ENCODE results near the gene FHIT. TPM values are rescaled to one million over a fixed set of nuclear protein-coding genes. Genes with fewer than 3 reads are reported as not detected.

Gene FHIT
- polyA plus RNA-seq, 3 donors: 25.7 to 31.0 (median 25.7) TPM

DNA sequence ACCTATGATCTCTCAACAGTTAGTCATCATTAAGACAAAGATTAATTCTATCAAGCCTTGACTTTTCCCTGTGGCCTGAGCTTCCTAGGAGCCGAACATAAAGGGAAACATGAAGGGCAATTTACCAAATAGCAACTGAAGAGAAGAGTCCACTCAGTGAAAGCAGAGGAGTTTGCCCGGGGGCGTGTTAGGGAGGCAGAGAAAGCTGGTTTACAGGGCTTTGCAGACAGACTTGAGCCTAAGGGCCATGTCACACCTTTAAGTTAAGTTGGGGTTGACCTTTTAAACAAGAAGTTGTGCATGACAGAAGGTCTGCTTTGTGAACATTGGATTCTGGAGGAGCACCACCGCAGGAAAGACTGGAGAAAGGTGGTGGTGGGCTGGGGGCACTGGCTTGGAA lies 1499.6 kb downstream of the FHIT start:
- no peak for DNase-seq (ENCODE audit: extremely low read depth in 1 of 11, low read depth in 9 of 11, low spot score in 4 of 11)

DNA sequence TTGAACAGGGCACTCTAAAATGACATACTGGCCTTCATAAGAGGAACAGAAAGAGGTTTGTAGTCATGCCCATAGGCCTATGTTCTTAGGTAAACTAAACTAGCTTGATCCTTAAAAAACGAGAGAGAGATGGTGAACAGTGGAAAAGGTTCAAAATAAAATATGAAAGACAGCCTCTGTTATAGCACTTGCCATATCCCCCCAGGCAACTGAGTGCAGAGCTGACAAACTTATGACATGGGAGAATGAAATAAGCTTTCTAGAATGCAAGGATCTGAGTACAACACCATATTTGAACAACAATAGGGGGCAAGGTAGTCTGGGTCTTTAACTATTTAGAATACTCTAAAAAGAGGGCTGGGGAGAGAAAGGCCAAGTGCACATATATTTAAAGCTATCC lies 1500.9 kb downstream of the FHIT start:
- DNase-seq (ENCODE audit: extremely low read depth in 1 of 11, low read depth in 9 of 11, low spot score in 4 of 11): no peak

DNA sequence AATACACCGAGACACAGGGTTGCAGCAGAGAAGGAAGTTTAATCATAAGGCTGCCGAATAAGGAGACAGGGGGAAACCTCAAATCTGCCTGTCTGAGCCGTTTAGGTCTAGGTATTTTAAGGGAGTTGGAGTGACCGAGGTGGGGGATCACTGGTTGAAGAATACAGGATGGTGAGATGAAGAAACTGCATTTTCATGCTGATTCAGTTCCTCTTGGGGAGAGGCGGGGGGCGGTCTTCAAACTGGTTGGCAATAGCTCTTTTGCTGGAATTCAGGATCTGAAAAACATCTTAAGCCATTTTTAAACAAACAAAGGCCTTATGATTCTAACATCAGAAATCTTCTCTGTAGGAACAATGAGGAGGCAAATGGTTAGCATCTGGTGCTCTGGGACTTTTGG lies 1502.0 kb downstream of the FHIT start:
- DNase-seq (ENCODE audit: extremely low read depth in 1 of 11, low read depth in 9 of 11, low spot score in 4 of 11): no peak

DNA sequence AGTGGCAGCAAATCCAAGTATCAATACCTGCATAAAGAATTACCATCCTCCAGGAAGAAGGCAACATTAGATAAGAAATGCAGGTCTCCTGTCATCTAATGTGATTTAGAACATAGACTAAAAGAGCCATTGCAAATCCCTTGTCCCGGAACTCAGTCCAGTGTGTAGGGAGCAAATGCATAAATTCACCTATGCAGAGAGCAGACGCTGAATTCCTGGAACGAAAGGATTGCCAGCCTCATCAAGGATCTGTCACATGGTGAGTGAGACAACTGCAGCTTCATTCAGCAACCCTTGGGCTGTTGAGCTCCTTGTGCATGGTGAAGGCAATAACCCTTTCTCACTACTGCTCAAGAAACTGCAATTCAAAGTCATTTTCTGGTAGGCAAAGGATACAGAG lies 1504.7 kb downstream of the FHIT start:
- no peak for DNase-seq (ENCODE audit: extremely low read depth in 1 of 11, low read depth in 9 of 11, low spot score in 4 of 11)

DNA sequence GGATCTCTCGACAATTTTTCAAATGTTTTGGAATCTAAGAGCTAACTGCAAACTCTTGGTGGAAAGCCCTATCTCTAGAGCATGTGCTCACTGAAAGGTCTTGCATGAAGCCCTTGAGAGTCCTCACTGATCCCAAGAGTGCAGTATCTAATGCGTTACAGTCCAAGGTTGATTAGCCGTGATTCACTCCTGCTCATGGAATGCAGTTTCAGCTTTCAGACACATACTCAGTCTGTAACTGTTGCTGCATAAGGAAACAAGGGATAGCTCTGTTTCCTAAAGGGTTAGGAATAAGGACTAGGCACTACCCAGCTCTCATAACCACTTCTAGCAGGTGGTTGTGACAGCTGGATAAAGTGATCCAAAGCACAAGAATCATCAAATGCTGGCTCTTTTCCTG lies 1514.0 kb downstream of the FHIT start:
- no peak for DNase-seq (ENCODE audit: extremely low read depth in 1 of 11, low read depth in 9 of 11, low spot score in 4 of 11)

DNA sequence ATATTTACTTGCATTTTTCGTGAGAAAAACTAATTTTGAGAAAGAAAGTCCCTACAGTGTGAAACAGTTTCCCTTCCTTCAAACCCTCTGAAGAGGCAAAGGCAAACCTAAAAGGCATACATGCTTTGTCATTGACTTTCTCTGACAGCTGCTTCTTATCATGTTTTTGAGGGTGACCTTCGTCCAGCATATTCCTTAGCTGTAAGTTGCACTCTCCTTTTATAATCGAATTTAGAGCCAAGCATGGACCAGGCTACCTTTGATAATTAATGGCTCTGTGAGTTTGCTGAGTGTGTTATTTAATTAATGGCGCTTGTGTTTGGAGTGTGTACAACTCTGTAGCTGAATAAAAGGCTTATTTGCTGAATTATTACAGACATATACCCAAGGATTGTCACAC lies 1517.2 kb downstream of the FHIT start:
- no peak for DNase-seq (ENCODE audit: extremely low read depth in 1 of 11, low read depth in 9 of 11, low spot score in 4 of 11)

DNA sequence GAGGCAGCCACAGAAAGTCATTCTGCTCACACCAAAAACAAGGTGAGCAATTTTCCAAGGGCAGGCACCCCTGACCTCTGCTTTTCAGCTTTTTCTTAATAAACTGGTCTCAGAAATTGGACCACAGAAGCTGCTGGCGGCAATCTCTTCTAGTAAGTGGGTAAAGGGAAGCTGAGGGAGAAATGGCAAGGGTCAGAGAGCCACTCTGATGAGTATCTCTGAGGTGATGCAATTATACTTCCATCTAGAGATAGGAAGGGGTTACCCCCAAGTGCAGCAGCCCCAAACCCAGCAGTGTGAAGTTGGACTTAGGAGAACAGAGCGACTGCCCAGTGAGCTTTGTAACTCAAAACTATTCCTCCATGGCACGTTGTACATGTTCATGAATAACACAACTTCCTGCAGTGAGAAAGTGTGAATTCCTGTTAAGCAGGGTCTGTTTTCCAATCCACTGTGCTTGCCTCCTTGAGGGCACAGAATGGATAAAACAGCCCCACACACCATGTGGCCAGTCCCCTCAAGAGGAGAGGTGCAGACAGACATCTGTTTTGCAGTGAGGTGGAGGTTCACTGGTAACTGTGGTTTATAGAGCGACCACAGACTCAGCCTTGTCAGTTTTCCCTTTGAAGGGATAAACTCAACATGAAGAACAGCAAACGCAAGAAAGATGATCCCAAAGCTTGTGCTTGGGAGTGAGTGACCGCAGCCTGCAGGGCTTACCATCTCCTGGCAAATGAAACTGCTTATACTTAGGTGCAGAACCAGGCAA lies 1518.0 kb downstream of the FHIT start:
- DNase-seq (ENCODE audit: extremely low read depth in 1 of 11, low read depth in 9 of 11, low spot score in 4 of 11): no peak

DNA sequence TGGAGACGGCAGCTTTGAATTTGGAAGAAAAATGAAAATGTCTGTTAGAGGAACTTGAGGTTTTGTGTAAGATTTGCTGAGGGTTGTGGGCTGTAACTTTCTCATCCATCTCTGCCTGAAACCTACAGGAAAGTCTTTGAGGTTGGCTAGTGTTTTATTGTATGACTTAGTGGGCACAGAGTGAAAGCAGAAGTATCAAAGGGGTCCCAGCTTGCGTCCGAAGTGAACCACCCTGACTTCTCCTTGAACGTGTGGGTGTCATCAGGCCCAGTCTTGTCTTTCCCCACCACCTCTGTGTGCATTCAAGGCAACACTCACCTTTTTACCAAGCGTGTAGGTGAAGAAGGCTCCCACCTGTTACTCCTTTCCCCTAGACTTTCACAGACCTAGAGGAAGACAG lies 1519.3 kb downstream of the FHIT start:
- no peak for DNase-seq (ENCODE audit: extremely low read depth in 1 of 11, low read depth in 9 of 11, low spot score in 4 of 11)

DNA sequence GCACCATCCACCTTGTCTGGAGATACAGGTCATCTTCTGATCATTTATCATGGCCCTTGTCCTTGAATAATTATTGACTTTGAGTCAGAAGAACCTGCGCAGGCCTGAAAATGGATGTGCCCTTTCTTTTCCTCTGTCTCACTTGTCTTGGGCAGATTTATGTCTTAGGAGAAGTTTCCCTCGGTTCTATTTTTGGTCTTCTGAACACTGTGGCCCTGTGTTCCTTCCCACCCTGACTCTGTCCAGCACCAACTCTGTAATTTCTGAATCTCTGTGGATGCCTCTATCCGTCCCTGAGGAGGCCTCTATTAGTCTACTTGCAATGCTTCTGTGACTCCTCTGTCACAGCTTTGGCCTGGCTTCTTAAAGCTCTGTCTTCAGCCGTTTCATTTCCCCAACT lies 1520.7 kb downstream of the FHIT start:
- no peak for DNase-seq (ENCODE audit: extremely low read depth in 1 of 11, low read depth in 9 of 11, low spot score in 4 of 11)

DNA sequence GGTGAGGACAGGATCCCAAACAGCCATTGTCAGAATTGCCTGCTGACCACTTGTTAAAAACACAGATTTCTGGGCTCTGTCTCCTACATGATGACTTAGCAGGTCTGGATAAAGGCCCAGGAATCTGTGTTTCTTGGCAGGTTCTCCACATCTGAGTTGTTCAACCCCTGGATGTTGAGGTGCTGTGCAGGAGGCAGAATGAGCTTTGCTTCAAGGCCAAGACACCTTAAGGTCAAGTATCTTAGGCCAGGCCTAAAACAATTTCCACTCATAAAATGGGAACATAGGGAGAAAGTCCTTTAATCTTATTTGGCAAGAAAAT lies 1522.7 kb downstream of the FHIT start:
- no peak for DNase-seq (ENCODE audit: extremely low read depth in 1 of 11, low read depth in 9 of 11, low spot score in 4 of 11)

DNA sequence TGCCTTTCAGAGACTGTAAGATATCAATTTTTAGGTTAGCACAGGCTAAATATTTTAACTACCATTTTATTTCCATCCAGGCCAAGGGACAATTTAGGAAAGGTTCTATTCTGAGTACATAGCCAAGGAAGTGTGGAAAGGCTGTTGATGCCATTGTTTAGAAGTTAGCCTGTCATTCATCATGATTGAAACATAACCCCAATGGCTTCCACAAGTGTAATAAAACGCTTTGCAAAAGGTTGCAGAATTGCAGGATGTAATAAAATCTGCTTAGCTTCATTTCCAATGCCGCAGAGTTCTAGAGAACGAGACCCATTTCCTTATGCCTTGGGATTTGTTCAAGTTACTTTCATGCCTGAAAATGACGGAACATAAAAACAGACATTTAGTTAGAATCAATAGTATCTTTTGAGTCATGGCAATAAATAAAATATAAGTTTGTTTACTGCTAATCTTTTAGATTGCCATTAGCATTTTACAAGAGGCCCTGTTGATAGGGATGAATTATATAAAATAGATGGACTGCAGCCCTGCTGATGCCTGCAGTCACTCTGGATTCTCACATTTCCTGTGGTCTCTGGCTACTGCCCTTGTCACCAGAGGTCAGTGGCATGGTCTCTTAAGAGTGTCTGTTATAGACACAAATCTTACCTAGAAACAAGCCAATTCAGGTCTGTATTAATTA lies 1523.2 kb downstream of the FHIT start:
- DNase-seq (ENCODE audit: extremely low read depth in 1 of 11, low read depth in 9 of 11, low spot score in 4 of 11): no peak

DNA sequence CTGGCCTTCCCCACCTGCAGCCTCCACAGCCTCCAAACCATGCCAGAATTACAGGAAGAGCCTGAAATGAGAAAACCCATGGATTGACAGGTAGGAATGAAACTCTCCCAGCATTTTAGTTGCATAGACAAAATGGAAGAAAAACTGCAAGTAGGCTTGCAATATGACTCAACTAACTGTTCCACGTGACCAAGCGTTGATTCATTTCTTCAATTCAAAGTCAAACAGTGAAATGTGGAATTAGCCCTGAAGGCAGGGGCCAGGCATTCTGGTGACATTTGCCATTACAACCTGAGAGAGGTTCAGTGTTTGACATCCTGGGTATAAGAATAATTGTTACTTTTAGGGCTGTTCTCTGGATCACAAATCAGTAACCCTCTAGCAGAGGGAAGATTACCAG lies 1525.0 kb downstream of the FHIT start:
- no peak for DNase-seq (ENCODE audit: extremely low read depth in 1 of 11, low read depth in 9 of 11, low spot score in 4 of 11)

DNA sequence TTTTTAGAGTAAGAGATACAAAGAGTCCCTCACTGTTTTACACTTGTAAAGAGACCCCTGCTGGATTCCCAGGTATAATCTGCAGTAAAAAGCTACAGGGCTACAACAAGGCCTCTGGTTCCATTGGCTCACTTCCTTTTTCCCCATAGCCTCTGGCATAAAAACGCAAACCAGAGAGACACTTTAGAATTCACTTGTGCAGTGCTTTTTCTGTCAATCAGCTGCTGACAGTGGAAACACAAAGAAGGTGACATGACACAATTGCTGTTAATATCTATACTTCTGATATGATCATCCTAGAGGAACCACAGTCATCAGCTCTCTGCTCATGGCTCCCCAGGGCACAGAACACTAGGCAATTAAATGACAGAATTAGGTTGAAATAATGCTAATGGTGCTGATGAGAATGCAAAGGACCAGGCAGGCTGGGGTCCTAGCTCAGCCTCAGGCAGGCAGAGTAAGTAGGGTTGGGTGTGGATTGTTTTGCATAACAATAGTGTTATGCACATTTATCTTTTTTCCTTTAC lies 1533.5 kb downstream of the FHIT start:
- DNase-seq (ENCODE audit: extremely low read depth in 1 of 11, low read depth in 9 of 11, low spot score in 4 of 11): no peak

DNA sequence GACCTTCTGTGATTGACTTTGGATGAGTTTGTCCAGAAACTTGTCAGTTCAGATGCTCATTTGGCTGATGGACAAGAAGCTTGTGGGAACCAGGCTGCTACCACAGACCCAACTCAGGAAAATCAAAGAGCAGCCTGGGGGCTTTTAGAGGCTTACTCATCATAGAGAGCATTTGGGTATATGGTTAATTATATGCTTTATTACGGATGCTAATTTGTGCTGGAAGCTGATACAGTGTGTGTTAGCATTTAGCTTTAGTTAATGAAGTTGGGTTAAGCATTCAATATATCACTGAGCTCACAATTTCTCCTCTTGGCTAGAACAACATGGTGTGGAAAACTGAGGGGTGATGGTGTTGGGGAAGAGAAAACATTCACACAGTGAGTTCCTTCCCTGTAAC lies 1537.2 kb downstream of the FHIT start:
- no peak for DNase-seq (ENCODE audit: extremely low read depth in 1 of 11, low read depth in 9 of 11, low spot score in 4 of 11)

DNA sequence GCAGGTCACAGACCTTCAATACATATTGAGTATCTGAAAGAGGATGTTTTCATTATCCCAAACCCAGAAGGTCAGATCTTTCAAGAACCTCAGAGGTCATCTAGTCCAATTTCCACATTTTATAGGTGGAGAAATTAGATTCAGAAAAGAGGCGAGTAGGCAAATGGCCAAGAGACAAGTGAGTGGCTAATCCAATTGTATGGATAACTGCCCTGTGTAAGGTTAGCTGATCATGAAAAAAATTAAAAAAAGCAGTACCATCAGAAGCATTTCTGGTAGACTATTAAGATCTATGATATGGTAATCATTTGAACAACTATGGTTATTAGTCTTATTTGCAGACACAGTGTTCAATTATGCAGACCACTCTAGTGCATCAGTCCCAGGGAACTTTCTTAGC lies 1540.7 kb downstream of the FHIT start:
- no peak for DNase-seq (ENCODE audit: extremely low read depth in 1 of 11, low read depth in 9 of 11, low spot score in 4 of 11)

DNA sequence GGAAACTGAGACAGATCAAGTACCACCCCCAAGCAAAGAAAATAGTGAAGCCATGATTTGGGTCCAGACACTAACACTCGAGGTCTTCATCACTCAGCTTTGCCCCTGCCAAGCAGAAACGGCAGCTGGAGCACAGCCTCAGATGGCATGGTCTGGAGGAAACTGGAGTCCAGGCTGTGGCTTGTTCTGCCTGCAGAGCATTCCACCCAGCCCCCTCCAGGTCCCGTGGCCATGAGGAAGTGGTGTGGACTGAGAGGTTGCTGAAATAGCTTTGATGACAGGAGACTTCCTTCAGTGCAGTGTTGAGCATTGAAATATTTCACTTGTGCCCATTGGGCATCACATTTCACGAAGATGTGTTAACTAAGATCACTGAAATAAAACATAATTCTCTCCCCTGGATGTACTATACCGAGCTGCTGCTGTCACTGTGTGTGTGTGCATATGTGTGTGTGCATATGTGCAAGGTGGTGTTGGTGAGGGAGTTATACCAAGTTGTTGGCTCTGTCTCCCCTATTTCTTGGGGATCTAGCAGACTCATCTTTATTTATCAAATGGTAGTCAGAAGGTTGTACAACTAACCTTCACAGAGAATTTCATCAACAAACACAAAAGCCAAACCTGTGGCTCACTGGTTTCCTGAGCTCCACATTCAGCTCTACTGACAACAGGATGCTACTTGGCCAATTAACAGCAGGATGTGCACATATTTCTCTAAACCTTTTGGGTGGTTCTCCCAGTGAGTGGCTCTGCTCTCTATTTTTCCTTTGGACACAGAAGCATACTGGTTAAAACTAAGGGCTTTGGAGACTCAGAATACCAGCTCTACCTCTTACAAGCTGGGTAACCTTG lies 1541.3 kb downstream of the FHIT start:
- DNase-seq (ENCODE audit: extremely low read depth in 1 of 11, low read depth in 9 of 11, low spot score in 4 of 11): no peak

DNA sequence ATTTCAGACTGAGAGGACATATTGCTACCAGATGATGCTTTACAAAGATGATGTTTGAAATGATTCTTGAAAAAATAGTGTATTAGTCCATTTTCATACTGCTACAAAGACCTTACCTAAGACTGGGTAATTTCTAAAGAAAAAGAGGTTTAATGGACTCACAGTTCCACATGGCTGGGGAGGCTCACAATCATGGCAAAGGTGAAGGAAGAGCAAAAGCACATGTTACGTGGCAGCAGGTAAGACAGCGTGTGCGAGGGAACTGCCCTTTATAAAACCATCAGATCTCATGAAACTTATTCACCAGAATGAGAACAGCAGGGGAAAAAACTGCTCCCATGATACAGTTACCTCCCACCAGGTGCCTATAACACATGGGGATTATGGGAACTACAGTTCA lies 1543.0 kb downstream of the FHIT start:
- no peak for DNase-seq (ENCODE audit: extremely low read depth in 1 of 11, low read depth in 9 of 11, low spot score in 4 of 11)

DNA sequence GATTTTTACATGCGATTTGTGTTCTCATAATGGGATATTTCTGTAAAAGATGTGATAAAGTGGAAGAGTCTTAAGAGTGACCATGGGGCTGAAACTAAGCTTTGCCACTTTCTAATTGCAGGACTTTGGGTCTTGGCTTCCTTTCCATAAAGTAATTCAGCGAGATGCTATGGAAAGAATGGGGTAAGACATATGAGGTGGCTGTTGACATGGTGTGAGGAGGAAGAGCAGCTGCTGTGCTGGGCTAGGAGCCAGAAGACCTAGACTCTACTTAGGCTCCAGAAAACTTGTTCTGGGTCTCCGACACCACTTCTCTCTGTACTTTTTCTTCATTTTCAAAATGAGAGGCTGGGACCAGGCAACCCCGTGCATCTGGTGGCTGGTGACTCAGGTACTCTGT lies 1547.0 kb downstream of the FHIT start:
- no peak for DNase-seq (ENCODE audit: extremely low read depth in 1 of 11, low read depth in 9 of 11, low spot score in 4 of 11)

DNA sequence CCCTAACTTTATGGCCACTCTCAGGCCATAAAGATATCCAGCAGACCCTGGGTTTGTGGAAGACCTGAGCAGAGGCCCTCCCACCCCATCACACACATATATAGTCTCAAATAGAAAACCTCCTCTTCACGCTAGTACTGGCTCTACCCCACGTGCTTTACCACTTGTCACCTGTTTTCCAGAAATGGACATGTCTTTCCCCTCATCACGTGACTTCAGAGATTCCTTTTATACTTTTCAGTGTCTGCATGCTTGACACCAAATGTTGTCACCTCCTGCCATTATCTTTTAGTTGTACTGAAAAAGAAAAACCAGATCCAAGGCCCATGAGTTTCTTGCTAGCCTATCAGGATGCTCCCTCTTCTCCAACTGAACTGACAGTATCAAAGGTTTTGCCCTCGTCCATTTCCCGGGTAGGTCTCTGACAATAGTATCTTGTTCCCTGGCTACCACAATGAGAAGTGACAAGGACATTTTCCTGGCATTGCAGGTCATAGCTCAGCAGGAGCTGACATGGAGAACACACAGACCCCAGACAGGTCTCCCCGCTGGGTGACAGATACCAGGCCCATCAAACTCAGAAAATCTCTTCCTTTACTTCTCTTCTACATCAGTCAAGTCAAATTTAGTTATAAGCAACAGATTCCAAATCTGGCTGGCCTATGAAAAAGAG lies 1551.5 kb downstream of the FHIT start:
- no peak for DNase-seq (ENCODE audit: extremely low read depth in 1 of 11, low read depth in 9 of 11, low spot score in 4 of 11)
